GM12873 (cell line): ENCODE results near the gene RAB4B.

ENCODE experiments used
- TF ChIP-seq, protein P1 (sequence below): IDR thresholded peaks from 2 replicates; pipeline ENCODE4 v1.5.1; 2012; ENCODE audit warnings: low read depth, mild to moderate bottlenecking, moderate library complexity, low read length, control low read depth; ENCODE audit not compliant: insufficient read depth; ENCODE audit errors: missing control alignments

RAB4B gene

GRCh38 chr19:40739871-40740703 is 38.0 kb upstream of the RAB4B start:
- TF ChIP-seq, protein P1, sequence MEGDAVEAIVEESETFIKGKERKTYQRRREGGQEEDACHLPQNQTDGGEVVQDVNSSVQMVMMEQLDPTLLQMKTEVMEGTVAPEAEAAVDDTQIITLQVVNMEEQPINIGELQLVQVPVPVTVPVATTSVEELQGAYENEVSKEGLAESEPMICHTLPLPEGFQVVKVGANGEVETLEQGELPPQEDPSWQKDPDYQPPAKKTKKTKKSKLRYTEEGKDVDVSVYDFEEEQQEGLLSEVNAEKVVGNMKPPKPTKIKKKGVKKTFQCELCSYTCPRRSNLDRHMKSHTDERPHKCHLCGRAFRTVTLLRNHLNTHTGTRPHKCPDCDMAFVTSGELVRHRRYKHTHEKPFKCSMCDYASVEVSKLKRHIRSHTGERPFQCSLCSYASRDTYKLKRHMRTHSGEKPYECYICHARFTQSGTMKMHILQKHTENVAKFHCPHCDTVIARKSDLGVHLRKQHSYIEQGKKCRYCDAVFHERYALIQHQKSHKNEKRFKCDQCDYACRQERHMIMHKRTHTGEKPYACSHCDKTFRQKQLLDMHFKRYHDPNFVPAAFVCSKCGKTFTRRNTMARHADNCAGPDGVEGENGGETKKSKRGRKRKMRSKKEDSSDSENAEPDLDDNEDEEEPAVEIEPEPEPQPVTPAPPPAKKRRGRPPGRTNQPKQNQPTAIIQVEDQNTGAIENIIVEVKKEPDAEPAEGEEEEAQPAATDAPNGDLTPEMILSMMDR = no peak

- TF ChIP-seq, protein P1 = no peak
These were observed 37.3 kb upstream of the RAB4B start for GRCh38 chr19:40740747-40741146.

GRCh38 chr19:40741527-40742390 is 36.3 kb upstream of the RAB4B start:
- TF ChIP-seq, protein P1 = no peak

- TF ChIP-seq, protein P1 = no peak
These were observed 35.6 kb upstream of the RAB4B start for GRCh38 chr19:40742477-40742876.

DNA sequence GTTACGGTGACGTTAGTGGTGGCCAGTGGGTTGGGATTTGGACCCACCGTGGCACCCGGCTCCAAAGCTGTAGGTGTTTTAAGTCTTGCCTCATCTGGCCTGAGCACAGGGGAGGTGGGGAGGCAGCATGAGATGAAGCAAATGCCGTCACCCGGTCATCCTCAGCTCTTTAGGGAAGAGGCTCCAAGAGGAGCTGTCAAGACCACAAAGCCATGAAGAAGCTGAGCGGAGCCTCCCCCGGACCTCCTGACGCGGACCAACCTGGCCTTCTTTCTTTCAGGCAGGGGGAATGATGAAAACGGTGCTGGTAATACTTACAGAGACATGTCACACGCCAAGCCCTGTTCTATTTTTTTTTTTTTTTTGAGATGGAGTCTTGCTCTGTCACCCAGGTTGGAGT is 35.2 kb upstream of the RAB4B start:
- TF ChIP-seq, protein P1 = no peak

- TF ChIP-seq, protein P1 = no peak
These were observed 34.1 kb upstream of the RAB4B start for GRCh38 chr19:40743926-40744325.
